ENCODE results near the gene CIT.

The CIT gene

DNA sequence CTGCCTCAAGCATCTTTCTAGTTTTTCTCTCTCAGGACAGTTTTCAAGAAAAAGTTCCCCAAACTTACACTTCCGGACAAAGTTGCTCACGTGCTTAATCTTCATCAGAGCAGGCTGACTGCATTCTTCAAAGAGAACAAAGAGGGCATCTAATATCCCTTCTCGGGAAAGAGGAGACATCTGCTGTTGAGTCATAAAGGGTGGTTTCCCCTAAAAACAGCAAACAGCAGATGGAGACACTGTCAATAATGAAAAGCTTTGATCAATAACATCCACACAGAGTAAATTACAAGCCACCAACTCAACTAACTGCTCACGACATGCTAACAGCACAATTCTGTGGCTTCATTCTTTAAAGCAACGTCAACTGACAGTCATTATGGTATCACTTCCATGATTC lies 8.1 kb downstream of the CIT start (continued):
- TF ChIP-seq, protein P1, sequence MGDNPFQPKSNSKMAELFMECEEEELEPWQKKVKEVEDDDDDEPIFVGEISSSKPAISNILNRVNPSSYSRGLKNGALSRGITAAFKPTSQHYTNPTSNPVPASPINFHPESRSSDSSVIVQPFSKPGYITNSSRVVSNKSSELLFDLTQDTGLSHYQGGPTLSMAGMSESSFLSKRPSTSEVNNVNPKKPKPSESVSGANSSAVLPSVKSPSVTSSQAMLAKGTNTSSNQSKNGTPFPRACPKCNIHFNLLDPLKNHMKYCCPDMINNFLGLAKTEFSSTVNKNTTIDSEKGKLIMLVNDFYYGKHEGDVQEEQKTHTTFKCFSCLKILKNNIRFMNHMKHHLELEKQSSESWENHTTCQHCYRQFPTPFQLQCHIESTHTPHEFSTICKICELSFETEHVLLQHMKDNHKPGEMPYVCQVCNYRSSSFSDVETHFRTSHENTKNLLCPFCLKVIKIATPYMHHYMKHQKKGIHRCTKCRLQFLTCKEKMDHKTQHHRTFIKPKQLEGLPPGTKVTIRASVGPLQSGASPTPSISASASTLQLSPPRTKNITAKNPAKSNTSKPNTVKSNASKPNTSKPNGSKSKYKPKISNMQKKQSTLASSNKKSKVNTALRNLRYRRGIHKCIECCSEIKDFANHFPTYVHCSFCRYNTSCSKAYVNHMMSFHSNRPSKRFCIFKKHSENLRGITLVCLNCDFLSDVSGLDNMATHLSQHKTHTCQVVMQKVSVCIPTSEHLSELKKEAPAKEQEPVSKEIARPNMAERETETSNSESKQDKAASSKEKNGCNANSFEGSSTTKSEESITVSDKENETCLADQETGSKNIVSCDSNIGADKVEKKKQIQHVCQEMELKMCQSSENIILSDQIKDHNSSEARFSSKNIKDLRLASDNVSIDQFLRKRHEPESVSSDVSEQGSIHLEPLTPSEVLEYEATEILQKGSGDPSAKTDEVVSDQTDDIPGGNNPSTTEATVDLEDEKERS (tag by site-specific recombination; IDR thresholded peaks at IDR 0.05): no peak
- TF ChIP-seq ZNF488 (tag by site-specific recombination; IDR thresholded peaks at IDR 0.05): no peak
- TF ChIP-seq ZNF335 (tag by site-specific recombination; conservative IDR thresholded peaks at IDR 0.05): no peak
- TF ChIP-seq ZNF19 (tag by site-specific recombination; IDR thresholded peaks at IDR 0.05; ENCODE audit: low read depth): no peak
- no peak for TF ChIP-seq GFI1B (tag by site-specific recombination; IDR thresholded peaks at IDR 0.05)
- TF ChIP-seq, protein P2, sequence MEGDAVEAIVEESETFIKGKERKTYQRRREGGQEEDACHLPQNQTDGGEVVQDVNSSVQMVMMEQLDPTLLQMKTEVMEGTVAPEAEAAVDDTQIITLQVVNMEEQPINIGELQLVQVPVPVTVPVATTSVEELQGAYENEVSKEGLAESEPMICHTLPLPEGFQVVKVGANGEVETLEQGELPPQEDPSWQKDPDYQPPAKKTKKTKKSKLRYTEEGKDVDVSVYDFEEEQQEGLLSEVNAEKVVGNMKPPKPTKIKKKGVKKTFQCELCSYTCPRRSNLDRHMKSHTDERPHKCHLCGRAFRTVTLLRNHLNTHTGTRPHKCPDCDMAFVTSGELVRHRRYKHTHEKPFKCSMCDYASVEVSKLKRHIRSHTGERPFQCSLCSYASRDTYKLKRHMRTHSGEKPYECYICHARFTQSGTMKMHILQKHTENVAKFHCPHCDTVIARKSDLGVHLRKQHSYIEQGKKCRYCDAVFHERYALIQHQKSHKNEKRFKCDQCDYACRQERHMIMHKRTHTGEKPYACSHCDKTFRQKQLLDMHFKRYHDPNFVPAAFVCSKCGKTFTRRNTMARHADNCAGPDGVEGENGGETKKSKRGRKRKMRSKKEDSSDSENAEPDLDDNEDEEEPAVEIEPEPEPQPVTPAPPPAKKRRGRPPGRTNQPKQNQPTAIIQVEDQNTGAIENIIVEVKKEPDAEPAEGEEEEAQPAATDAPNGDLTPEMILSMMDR (tag by site-specific recombination; IDR thresholded peaks at IDR 0.05): no peak
- no peak for TF ChIP-seq ZNF114 (tag by site-specific recombination; IDR thresholded peaks at IDR 0.05)
- no peak for TF ChIP-seq AEBP2 (tag by site-specific recombination; IDR thresholded peaks at IDR 0.05; ENCODE audit: borderline replicate concordance)
- TF ChIP-seq SP3 (tag by site-specific recombination; IDR thresholded peaks at IDR 0.05): no peak
- no peak for TF ChIP-seq ZNF214 (tag by site-specific recombination; IDR thresholded peaks at IDR 0.05; ENCODE audit: borderline replicate concordance)

- TF ChIP-seq ZNF785 (tag by site-specific recombination; IDR thresholded peaks at IDR 0.05) (no peak), ZNF416 (tag by site-specific recombination; IDR thresholded peaks at IDR 0.05) (no peak), ZNF561 (tag by site-specific recombination; IDR thresholded peaks at IDR 0.05; ENCODE audit: borderline replicate concordance) (no peak), ZNF624 (tag by site-specific recombination; IDR thresholded peaks at IDR 0.05) (no peak), ZNF768 (tag by site-specific recombination; IDR thresholded peaks at IDR 0.05) (no peak), ZSCAN5A (tag by site-specific recombination; IDR thresholded peaks at IDR 0.05) (no peak), ZXDB (tag by site-specific recombination; IDR thresholded peaks at IDR 0.05) (no peak), TRIM28 (IDR thresholded peaks at IDR 0.05; ENCODE audit: borderline replicate concordance, low read length) (no peak), ZNF473 (tag by site-specific recombination; IDR thresholded peaks at IDR 0.05) (no peak), ZNF548 (tag by site-specific recombination; IDR thresholded peaks at IDR 0.05) (no peak), ZFP69B (tag by site-specific recombination; IDR thresholded peaks at IDR 0.05) (no peak), GLIS2 (tag by site-specific recombination; IDR thresholded peaks at IDR 0.05) (no peak), ZNF555 (tag by site-specific recombination; conservative IDR thresholded peaks at IDR 0.05) (no peak), ZNF350 (tag by site-specific recombination; IDR thresholded peaks at IDR 0.05) (no peak), KLF17 (tag by site-specific recombination; IDR thresholded peaks at IDR 0.05) (no peak), ZNF239 (tag by site-specific recombination; IDR thresholded peaks at IDR 0.05) (no peak), ZFP37 (tag by site-specific recombination; IDR thresholded peaks at IDR 0.05) (no peak)
- TF ChIP-seq, protein P3, sequence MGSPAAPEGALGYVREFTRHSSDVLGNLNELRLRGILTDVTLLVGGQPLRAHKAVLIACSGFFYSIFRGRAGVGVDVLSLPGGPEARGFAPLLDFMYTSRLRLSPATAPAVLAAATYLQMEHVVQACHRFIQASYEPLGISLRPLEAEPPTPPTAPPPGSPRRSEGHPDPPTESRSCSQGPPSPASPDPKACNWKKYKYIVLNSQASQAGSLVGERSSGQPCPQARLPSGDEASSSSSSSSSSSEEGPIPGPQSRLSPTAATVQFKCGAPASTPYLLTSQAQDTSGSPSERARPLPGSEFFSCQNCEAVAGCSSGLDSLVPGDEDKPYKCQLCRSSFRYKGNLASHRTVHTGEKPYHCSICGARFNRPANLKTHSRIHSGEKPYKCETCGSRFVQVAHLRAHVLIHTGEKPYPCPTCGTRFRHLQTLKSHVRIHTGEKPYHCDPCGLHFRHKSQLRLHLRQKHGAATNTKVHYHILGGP (tag by site-specific recombination; IDR thresholded peaks at IDR 0.05): no peak
- Histone ChIP-seq H3K4me3 (ENCODE audit: low read depth, low read length) (no peak overlapping the region), H3K4me1 (ENCODE audit: control insufficient read depth, insufficient read depth, low read length) (no peaks in the 10 kb centered on the region), H3K36me3 (ENCODE audit: control insufficient read depth in 2 of 2, insufficient read depth in 1 of 2, low read length in 2 of 2) (peaks cover 44 to 69% of the 10 kb centered on the region in 2 experiments), H3K27ac (ENCODE audit: extremely low read depth, low read depth, low read length) (no peak overlapping the region), H3K9me3 (ENCODE audit: control insufficient read depth, insufficient read depth, low read depth, low read length) (no peaks in the 10 kb centered on the region)
- ChIA-PET CTCF (no interaction called here), POLR2A (no interaction called here)
Measured at GRCh38 chr12:119864591-119864990, 12.5 kb downstream of the CIT start.
